ENCODE data around the gene NOTCH1.

NOTCH1 gene

GRCh38 chr9:136470356-136470755 lies 75.5 kb downstream of the NOTCH1 start:
- no peak for TF ChIP-seq CTCF (IDR thresholded peaks at IDR 0.05; ENCODE audit: control insufficient read depth, insufficient read depth, low read depth, low read length, missing control alignments)
- DNase-seq (ENCODE audit: low read depth): no peak
- H3K4me3 ChIP-seq (ENCODE audit: control insufficient read depth, low read depth, low read length): no peak overlapping the region

GRCh38 chr9:136467766-136468165 lies 78.1 kb downstream of the NOTCH1 start:
- no peak for TF ChIP-seq CTCF (IDR thresholded peaks at IDR 0.05; ENCODE audit: control insufficient read depth, insufficient read depth, low read depth, low read length, missing control alignments)
- no peak overlapping the region for H3K4me3 ChIP-seq (ENCODE audit: control insufficient read depth, low read depth, low read length)
- DNase-seq (ENCODE audit: low read depth): no peak

GRCh38 chr9:136466155-136466541 lies 79.7 kb downstream of the NOTCH1 start:
- no peak for TF ChIP-seq CTCF (IDR thresholded peaks at IDR 0.05; ENCODE audit: control insufficient read depth, insufficient read depth, low read depth, low read length, missing control alignments)
- no peak for DNase-seq (ENCODE audit: low read depth)
- no peak overlapping the region for H3K4me3 ChIP-seq (ENCODE audit: control insufficient read depth, low read depth, low read length)

GRCh38 chr9:136465500-136466154 lies 80.2 kb downstream of the NOTCH1 start:
- DNase-seq (ENCODE audit: low read depth): no peak
- TF ChIP-seq CTCF (IDR thresholded peaks at IDR 0.05; ENCODE audit: control insufficient read depth, insufficient read depth, low read depth, low read length, missing control alignments): no peak
- no peak overlapping the region for H3K4me3 ChIP-seq (ENCODE audit: control insufficient read depth, low read depth, low read length)

DNA sequence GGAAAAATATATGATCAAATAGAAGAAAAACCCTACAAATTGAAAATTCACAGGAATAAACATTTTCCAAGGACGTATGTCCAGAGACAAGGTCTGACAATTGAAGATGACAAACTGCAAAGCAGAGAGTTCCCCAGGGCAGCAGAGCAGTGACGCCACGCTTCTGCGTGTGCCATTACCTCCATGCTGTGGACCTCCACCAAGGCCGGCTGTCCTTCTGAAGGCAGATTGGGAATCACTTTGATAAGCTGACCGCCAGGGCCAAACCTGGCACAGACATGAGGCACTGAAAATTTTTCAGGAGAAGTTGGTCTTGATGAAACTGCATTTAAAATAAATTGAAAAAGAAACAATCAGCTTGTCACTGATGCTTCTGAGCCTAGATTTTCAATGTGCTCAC lies 81.6 kb downstream of the NOTCH1 start:
- no peak for TF ChIP-seq CTCF (IDR thresholded peaks at IDR 0.05; ENCODE audit: control insufficient read depth, insufficient read depth, low read depth, low read length, missing control alignments)
- no peak for DNase-seq (ENCODE audit: low read depth)
- H3K4me3 ChIP-seq (ENCODE audit: control insufficient read depth, low read depth, low read length): no peak overlapping the region

DNA sequence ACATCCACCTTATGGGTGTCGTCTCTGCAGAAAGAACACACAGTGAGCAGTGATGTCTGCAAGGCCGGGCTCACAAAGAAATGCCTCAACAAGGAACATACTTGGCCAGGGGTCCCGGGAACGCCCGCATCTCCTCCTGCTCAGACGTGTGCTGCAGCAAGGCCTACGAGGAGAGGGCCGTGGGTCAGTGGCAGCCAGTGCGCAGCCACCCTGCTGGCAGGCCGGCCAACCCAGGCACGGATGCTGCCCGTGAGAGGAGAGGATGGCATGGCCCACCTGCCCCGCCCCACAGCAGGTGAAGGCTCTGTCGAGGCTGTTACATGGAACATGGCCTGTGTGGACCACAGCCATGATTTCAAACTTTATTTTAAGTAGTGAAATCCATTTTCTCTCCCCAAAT lies 82.3 kb downstream of the NOTCH1 start:
- DNase-seq (ENCODE audit: low read depth): no peak
- no peak for TF ChIP-seq CTCF (IDR thresholded peaks at IDR 0.05; ENCODE audit: control insufficient read depth, insufficient read depth, low read depth, low read length, missing control alignments)

DNA sequence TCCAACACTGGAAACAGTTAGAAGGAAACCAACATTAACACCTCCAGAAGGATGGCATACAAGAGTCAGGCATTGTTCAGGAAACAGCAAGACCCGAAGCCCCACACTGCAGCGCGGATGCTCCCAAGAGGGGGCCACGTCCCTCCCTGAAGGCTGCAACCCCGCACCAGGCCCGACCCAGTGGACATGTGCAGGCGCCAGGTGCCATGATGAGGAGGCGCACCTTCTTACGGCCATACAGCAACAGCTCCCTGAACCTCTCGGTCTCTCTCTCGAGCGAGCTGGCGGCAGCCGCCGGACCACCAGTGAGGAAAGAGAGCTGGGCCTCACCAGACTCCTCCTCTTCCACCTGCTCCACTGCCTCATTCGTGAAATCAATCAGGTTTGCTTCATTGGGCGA lies 83.2 kb downstream of the NOTCH1 start:
- no peak for TF ChIP-seq CTCF (IDR thresholded peaks at IDR 0.05; ENCODE audit: control insufficient read depth, insufficient read depth, low read depth, low read length, missing control alignments)
- no peak overlapping the region for H3K4me3 ChIP-seq (ENCODE audit: control insufficient read depth, low read depth, low read length)
- DNase-seq (ENCODE audit: low read depth): no peak

More for the DNA sequence above, 82.3 kb downstream of the NOTCH1 start:
- no peak overlapping the region for H3K4me3 ChIP-seq (ENCODE audit: control insufficient read depth, low read depth, low read length)

Measured in AG09309 (cell line).